ENCODE data around the gene LENG1. TPM values are rescaled to one million over a fixed set of nuclear protein-coding genes. Genes with fewer than 3 reads are reported as not detected.

Gene LENG1
- total RNA-seq, 1 donor from 2014 or later = 7.1 TPM

GRCh38 chr19:54168174-54168917 is 8.8 kb upstream of the LENG1 start:
- no peaks in the 10 kb centered on the region for H3K36me3 Mint-ChIP-seq (ENCODE audit: unreplicated experiment)
- H3K27me3 Mint-ChIP-seq (ENCODE audit: unreplicated experiment) = no peaks in the 10 kb centered on the region
- DNase-seq (ENCODE audit: extremely low spot score, unreplicated experiment) = peak; percentile 98
- H3K4me1 Mint-ChIP-seq (ENCODE audit: unreplicated experiment) = peaks cover 17% of the 10 kb centered on the region
- no peak overlapping the region for H3K4me3 Mint-ChIP-seq (ENCODE audit: unreplicated experiment)
- TF ChIP-seq CTCF (IDR thresholded peaks at IDR 0.05) = peak; percentile 83
- no peaks in the 10 kb centered on the region for H3K9me3 Mint-ChIP-seq (ENCODE audit: unreplicated experiment)
- no peak overlapping the region for H3K27ac Mint-ChIP-seq (ENCODE audit: unreplicated experiment)

GRCh38 chr19:54165222-54165621 is 5.7 kb upstream of the LENG1 start:
- Mint-ChIP-seq H3K4me3 (ENCODE audit: unreplicated experiment) (no peak overlapping the region), H3K9me3 (ENCODE audit: unreplicated experiment) (peaks cover 3% of the 10 kb centered on the region), H3K36me3 (ENCODE audit: unreplicated experiment) (peaks cover 3% of the 10 kb centered on the region), H3K27ac (ENCODE audit: unreplicated experiment) (no peak overlapping the region), H3K27me3 (ENCODE audit: unreplicated experiment) (no peaks in the 10 kb centered on the region), H3K4me1 (ENCODE audit: unreplicated experiment) (peaks cover 19% of the 10 kb centered on the region)
- no peak for DNase-seq (ENCODE audit: extremely low spot score, unreplicated experiment)
- TF ChIP-seq CTCF (IDR thresholded peaks at IDR 0.05) = no peak

GRCh38 chr19:54164369-54165068 is 5.0 kb upstream of the LENG1 start:
- peaks cover 23% of the 10 kb centered on the region for H3K4me1 Mint-ChIP-seq (ENCODE audit: unreplicated experiment)
- TF ChIP-seq CTCF (IDR thresholded peaks at IDR 0.05) = no peak
- H3K27ac Mint-ChIP-seq (ENCODE audit: unreplicated experiment) = no peak overlapping the region
- H3K9me3 Mint-ChIP-seq (ENCODE audit: unreplicated experiment) = peaks cover 3% of the 10 kb centered on the region
- no peaks in the 10 kb centered on the region for H3K27me3 Mint-ChIP-seq (ENCODE audit: unreplicated experiment)
- peak overlapping the region; percentile 47 for H3K4me3 Mint-ChIP-seq (ENCODE audit: unreplicated experiment)
- no peak for DNase-seq (ENCODE audit: extremely low spot score, unreplicated experiment)
- H3K36me3 Mint-ChIP-seq (ENCODE audit: unreplicated experiment) = peaks cover 3% of the 10 kb centered on the region

- Mint-ChIP-seq H3K27me3 (ENCODE audit: unreplicated experiment) (no peaks in the 10 kb centered on the region), H3K36me3 (ENCODE audit: unreplicated experiment) (peaks cover 3% of the 10 kb centered on the region), H3K27ac (ENCODE audit: unreplicated experiment) (no peak overlapping the region), H3K4me1 (ENCODE audit: unreplicated experiment) (peaks cover 34% of the 10 kb centered on the region), H3K9me3 (ENCODE audit: unreplicated experiment) (peaks cover 3% of the 10 kb centered on the region), H3K4me3 (ENCODE audit: unreplicated experiment) (no peak overlapping the region)
- TF ChIP-seq CTCF (IDR thresholded peaks at IDR 0.05) = no peak
- DNase-seq (ENCODE audit: extremely low spot score, unreplicated experiment) = no peak
Measured at GRCh38 chr19:54162884-54163283, 3.4 kb upstream of the LENG1 start.

- H3K9me3 Mint-ChIP-seq (ENCODE audit: unreplicated experiment) = peaks cover 3% of the 10 kb centered on the region
- TF ChIP-seq CTCF (IDR thresholded peaks at IDR 0.05) = no peak
- DNase-seq (ENCODE audit: extremely low spot score, unreplicated experiment) = no peak
- peaks cover 3% of the 10 kb centered on the region for H3K36me3 Mint-ChIP-seq (ENCODE audit: unreplicated experiment)
- H3K27me3 Mint-ChIP-seq (ENCODE audit: unreplicated experiment) = no peaks in the 10 kb centered on the region
- H3K4me3 Mint-ChIP-seq (ENCODE audit: unreplicated experiment) = peak overlapping the region; percentile 66
- no peak overlapping the region for H3K27ac Mint-ChIP-seq (ENCODE audit: unreplicated experiment)
- H3K4me1 Mint-ChIP-seq (ENCODE audit: unreplicated experiment) = peaks cover 34% of the 10 kb centered on the region
Measured at GRCh38 chr19:54162241-54162805, 2.8 kb upstream of the LENG1 start.
